SU-DHL-6 (cell line): Measurements from ENCODE around the gene SLC24A3.

Experiments
- EZH2phosphoT487 ChIP-seq: fragments of 200-600 bp; sonication (generic), shearing (Covaris generic); conservative IDR thresholded peaks from 2 replicates; pipeline ENCODE4 v1.6.1; 2018; ENCODE audit warnings: mild to moderate bottlenecking, antibody characterized with exemption, low read length, moderate library complexity, mixed read lengths
- TF ChIP-seq, protein P1 (sequence below): fragments of 200-600 bp; sonication (generic); IDR thresholded peaks from one replicate; pipeline ENCODE4 v1.5.1; 2017; ENCODE audit warnings: antibody characterized with exemption, mild to moderate bottlenecking, low read length, moderate library complexity; ENCODE audit not compliant: insufficient read depth, poor library complexity, severe bottlenecking

GRCh38 chr20:19758133-19758500 lies 545.7 kb downstream of the SLC24A3 start, which contains the start of gene RIN2:
- TF ChIP-seq, protein P1, sequence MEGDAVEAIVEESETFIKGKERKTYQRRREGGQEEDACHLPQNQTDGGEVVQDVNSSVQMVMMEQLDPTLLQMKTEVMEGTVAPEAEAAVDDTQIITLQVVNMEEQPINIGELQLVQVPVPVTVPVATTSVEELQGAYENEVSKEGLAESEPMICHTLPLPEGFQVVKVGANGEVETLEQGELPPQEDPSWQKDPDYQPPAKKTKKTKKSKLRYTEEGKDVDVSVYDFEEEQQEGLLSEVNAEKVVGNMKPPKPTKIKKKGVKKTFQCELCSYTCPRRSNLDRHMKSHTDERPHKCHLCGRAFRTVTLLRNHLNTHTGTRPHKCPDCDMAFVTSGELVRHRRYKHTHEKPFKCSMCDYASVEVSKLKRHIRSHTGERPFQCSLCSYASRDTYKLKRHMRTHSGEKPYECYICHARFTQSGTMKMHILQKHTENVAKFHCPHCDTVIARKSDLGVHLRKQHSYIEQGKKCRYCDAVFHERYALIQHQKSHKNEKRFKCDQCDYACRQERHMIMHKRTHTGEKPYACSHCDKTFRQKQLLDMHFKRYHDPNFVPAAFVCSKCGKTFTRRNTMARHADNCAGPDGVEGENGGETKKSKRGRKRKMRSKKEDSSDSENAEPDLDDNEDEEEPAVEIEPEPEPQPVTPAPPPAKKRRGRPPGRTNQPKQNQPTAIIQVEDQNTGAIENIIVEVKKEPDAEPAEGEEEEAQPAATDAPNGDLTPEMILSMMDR = no peak
- TF ChIP-seq EZH2phosphoT487 = no peak
